ENCODE results near the gene USP54. TPM values are rescaled to one million over a fixed set of nuclear protein-coding genes. Genes with fewer than 3 reads are reported as not detected.
A peak's percentile ranks its signal among the peaks of the same experiment; 100 is the strongest.

Gene USP54
- total and polyA plus RNA-seq, 4 donors = 1.3 to 10.4 (median 6.3) TPM

DNA sequence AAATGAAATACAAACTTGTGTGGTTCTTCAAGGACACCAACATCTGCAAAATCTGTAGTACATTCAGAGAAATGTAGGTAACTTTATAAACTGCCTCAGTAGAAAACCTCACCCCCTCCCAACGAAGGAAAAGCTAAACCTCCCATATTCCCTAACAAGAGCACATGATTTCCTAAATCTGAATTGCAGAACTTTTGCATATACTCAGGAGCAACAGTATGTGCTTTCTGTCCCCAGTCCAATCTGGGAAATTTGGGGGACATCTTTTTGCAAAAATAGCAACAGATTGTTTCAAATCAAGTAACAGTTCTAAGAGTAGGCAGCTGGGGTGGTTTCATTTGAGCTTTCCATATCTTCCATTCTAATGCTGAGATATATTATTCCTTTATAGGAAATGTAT, 142.0 kb downstream of the USP54 start:
- no peak for DNase-seq (ENCODE audit: low spot score)
- 87% methylated on average over 1 of the region's 1 CpG for WGBS
- Histone ChIP-seq H3K4me1 (ENCODE audit: control insufficient read depth in 4 of 4, insufficient read depth in 4 of 4, low read length in 3 of 4) (no peaks in the 10 kb centered on the region), H3K9ac (ENCODE audit: low read depth in 1 of 2, low read length in 2 of 2) (no peak overlapping the region), H3K36me3 (ENCODE audit: control insufficient read depth in 4 of 4, insufficient read depth in 3 of 4, low read depth in 1 of 4, low read length in 3 of 4) (peaks cover 3 to 16% (median 7%) of the 10 kb centered on the region in 4 donors), H3K27me3 (ENCODE audit: control insufficient read depth in 4 of 4, insufficient read depth in 4 of 4, low read length in 3 of 4) (no peaks in the 10 kb centered on the region), H3K9me3 (ENCODE audit: control insufficient read depth in 4 of 4, low read length in 3 of 4) (no peaks in the 10 kb centered on the region), H3K4me3 (ENCODE audit: low read depth in 1 of 3, low read length in 3 of 3) (no peak overlapping the region), H3K27ac (ENCODE audit: low read depth in 1 of 2, low read length in 2 of 2) (no peak overlapping the region)
- TF ChIP-seq, protein P1, sequence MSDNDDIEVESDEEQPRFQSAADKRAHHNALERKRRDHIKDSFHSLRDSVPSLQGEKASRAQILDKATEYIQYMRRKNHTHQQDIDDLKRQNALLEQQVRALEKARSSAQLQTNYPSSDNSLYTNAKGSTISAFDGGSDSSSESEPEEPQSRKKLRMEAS (IDR thresholded peaks at IDR 0.05) = no peak
- TF ChIP-seq, protein P2, sequence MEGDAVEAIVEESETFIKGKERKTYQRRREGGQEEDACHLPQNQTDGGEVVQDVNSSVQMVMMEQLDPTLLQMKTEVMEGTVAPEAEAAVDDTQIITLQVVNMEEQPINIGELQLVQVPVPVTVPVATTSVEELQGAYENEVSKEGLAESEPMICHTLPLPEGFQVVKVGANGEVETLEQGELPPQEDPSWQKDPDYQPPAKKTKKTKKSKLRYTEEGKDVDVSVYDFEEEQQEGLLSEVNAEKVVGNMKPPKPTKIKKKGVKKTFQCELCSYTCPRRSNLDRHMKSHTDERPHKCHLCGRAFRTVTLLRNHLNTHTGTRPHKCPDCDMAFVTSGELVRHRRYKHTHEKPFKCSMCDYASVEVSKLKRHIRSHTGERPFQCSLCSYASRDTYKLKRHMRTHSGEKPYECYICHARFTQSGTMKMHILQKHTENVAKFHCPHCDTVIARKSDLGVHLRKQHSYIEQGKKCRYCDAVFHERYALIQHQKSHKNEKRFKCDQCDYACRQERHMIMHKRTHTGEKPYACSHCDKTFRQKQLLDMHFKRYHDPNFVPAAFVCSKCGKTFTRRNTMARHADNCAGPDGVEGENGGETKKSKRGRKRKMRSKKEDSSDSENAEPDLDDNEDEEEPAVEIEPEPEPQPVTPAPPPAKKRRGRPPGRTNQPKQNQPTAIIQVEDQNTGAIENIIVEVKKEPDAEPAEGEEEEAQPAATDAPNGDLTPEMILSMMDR (IDR thresholded peaks at IDR 0.05; ENCODE audit: low read depth, low read length, missing input control) = no peak
- TF ChIP-seq TAF1 (conservative IDR thresholded peaks at IDR 0.05) (no peak), EGR1 (IDR thresholded peaks at IDR 0.05; ENCODE audit: low read depth in 2 of 2) (no peak), RAD21 (IDR thresholded peaks at IDR 0.05) (no peak), NR2F2 (IDR thresholded peaks at IDR 0.05) (no peak), JUND (IDR thresholded peaks at IDR 0.05) (no peak), SP1 (IDR thresholded peaks at IDR 0.05) (no peak), GABPA (IDR thresholded peaks at IDR 0.05 in 1 of 2, conservative IDR thresholded peaks at IDR 0.05 in 1 of 2) (no peak), YY1 (IDR thresholded peaks at IDR 0.05) (no peak), HNF4A (conservative IDR thresholded peaks at IDR 0.05) (no peak), FOXA2 (IDR thresholded peaks at IDR 0.05) (no peak), FOXA1 (IDR thresholded peaks at IDR 0.05) (no peak), HNF4G (IDR thresholded peaks at IDR 0.05) (no peak)
- TF ChIP-seq, protein P3, sequence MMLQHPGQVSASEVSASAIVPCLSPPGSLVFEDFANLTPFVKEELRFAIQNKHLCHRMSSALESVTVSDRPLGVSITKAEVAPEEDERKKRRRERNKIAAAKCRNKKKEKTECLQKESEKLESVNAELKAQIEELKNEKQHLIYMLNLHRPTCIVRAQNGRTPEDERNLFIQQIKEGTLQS (IDR thresholded peaks at IDR 0.05) = no peak
- TF ChIP-seq, protein P4, sequence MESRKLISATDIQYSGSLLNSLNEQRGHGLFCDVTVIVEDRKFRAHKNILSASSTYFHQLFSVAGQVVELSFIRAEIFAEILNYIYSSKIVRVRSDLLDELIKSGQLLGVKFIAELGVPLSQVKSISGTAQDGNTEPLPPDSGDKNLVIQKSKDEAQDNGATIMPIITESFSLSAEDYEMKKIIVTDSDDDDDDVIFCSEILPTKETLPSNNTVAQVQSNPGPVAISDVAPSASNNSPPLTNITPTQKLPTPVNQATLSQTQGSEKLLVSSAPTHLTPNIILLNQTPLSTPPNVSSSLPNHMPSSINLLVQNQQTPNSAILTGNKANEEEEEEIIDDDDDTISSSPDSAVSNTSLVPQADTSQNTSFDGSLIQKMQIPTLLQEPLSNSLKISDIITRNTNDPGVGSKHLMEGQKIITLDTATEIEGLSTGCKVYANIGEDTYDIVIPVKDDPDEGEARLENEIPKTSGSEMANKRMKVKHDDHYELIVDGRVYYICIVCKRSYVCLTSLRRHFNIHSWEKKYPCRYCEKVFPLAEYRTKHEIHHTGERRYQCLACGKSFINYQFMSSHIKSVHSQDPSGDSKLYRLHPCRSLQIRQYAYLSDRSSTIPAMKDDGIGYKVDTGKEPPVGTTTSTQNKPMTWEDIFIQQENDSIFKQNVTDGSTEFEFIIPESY (IDR thresholded peaks at IDR 0.05) = no peak

DNA sequence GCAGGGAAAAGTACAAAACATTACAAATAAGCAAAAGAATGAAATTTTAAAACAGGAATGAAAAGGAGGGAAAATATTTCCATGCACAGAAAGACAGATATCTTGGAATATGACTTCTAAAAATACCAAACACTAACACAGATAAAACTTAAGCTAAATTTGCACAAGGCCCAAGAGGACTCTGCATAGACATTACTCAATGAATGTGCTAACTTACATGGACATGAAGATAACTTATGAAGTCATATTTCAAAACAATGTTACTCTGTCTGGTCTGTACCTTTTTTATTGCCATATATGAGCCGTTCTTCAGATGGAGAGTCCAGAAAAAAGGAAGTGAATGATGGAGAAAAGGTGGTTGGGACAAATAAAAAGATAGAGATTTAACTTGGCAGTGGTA, 142.8 kb downstream of the USP54 start:
- H3K9ac ChIP-seq (ENCODE audit: low read depth in 1 of 2, low read length in 2 of 2) = peak overlapping the region in 1 of 2 donors; percentile 7
- DNase-seq (ENCODE audit: low spot score) = no peak
- no peaks in the 10 kb centered on the region for H3K9me3 ChIP-seq (ENCODE audit: control insufficient read depth in 4 of 4, low read length in 3 of 4)
- H3K27me3 ChIP-seq (ENCODE audit: control insufficient read depth in 4 of 4, insufficient read depth in 4 of 4, low read length in 3 of 4) = no peaks in the 10 kb centered on the region
- H3K27ac ChIP-seq (ENCODE audit: low read depth in 1 of 2, low read length in 2 of 2) = no peak overlapping the region
- TF ChIP-seq SP1 (IDR thresholded peaks at IDR 0.05) (no peak), TAF1 (conservative IDR thresholded peaks at IDR 0.05) (no peak), EGR1 (IDR thresholded peaks at IDR 0.05; ENCODE audit: low read depth in 2 of 2) (no peak), NR2F2 (IDR thresholded peaks at IDR 0.05) (no peak), HNF4A (conservative IDR thresholded peaks at IDR 0.05) (no peak), JUND (IDR thresholded peaks at IDR 0.05) (no peak)
- TF ChIP-seq, protein P1 (IDR thresholded peaks at IDR 0.05) = no peak
- TF ChIP-seq, protein P5, sequence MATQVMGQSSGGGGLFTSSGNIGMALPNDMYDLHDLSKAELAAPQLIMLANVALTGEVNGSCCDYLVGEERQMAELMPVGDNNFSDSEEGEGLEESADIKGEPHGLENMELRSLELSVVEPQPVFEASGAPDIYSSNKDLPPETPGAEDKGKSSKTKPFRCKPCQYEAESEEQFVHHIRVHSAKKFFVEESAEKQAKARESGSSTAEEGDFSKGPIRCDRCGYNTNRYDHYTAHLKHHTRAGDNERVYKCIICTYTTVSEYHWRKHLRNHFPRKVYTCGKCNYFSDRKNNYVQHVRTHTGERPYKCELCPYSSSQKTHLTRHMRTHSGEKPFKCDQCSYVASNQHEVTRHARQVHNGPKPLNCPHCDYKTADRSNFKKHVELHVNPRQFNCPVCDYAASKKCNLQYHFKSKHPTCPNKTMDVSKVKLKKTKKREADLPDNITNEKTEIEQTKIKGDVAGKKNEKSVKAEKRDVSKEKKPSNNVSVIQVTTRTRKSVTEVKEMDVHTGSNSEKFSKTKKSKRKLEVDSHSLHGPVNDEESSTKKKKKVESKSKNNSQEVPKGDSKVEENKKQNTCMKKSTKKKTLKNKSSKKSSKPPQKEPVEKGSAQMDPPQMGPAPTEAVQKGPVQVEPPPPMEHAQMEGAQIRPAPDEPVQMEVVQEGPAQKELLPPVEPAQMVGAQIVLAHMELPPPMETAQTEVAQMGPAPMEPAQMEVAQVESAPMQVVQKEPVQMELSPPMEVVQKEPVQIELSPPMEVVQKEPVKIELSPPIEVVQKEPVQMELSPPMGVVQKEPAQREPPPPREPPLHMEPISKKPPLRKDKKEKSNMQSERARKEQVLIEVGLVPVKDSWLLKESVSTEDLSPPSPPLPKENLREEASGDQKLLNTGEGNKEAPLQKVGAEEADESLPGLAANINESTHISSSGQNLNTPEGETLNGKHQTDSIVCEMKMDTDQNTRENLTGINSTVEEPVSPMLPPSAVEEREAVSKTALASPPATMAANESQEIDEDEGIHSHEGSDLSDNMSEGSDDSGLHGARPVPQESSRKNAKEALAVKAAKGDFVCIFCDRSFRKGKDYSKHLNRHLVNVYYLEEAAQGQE (IDR thresholded peaks at IDR 0.05) = no peak
- TF ChIP-seq, protein P2 (IDR thresholded peaks at IDR 0.05; ENCODE audit: low read depth, low read length, missing input control) = no peak
- TF ChIP-seq, protein P3 (IDR thresholded peaks at IDR 0.05) = no peak
- H3K36me3 ChIP-seq (ENCODE audit: control insufficient read depth in 4 of 4, insufficient read depth in 3 of 4, low read depth in 1 of 4, low read length in 3 of 4) = peaks cover 0 to 12% (median 7%) of the 10 kb centered on the region in 4 donors
- H3K4me1 ChIP-seq (ENCODE audit: control insufficient read depth in 4 of 4, insufficient read depth in 4 of 4, low read length in 3 of 4) = no peaks in the 10 kb centered on the region
- H3K4me3 ChIP-seq (ENCODE audit: low read depth in 1 of 3, low read length in 3 of 3) = no peak overlapping the region
- WGBS = 91% methylated on average over 1 of the region's 1 CpG

All from liver (tissue), 9 donors.